H1 (cell line): ENCODE data around the gene HOXB3. TPM values are rescaled to one million over a fixed set of nuclear protein-coding genes. Genes with fewer than 3 reads are reported as not detected.

Source experiments
- CTCF ChIA-PET: fragments of 300-600 bp; sonication (Branson Sonifier 250); formaldehyde crosslinking; loops from one replicate; lab custom pipeline; 2021; ENCODE audit not compliant: partially characterized antibody; lab: Charles Lee
- POLR2A ChIA-PET: fragments of 300-600 bp; sonication (Branson Sonifier 250); formaldehyde crosslinking; loops from one replicate; lab custom pipeline; 2021; ENCODE audit warnings: inconsistent platforms; ENCODE audit not compliant: partially characterized antibody; lab: Charles Lee
- DNase-seq, 2 experiments: peaks; one replicate each; pipeline versions ENCODE4 v3.0.0 to v3.0.0-alpha.2; 2010 to 2022; ENCODE audit warnings: low spot score in 2 of 2, low read depth in 1 of 2, mixed read lengths in 1 of 2
- FAIRE-seq: peaks from 2 replicates; lab custom pipeline; 2011; peaks lifted over from hg19 to GRCh38; lab: Jason Lieb, UNC
- H2AFZ ChIP-seq: 2 replicates; pipeline ENCODE4 v1.8.1; 2012; ENCODE audit warnings: low read length, inconsistent platforms
- H2AK5ac ChIP-seq: 2 replicates; pipeline ENCODE4 v1.6.1; 2013; ENCODE audit warnings: low read depth, low read length
- H2BK120ac ChIP-seq: replicated peaks from 2 replicates; pipeline ENCODE3; 2013; ENCODE audit warnings: low read depth, low read length, inconsistent platforms
- H2BK12ac ChIP-seq: 2 replicates; pipeline ENCODE4 v1.6.1; 2013; ENCODE audit warnings: low read depth, low read length
- H2BK15ac ChIP-seq: 2 replicates; pipeline ENCODE4 v1.6.1; 2013; ENCODE audit warnings: low read length
- H2BK20ac ChIP-seq: 2 replicates; pipeline ENCODE4 v1.6.1; 2013; ENCODE audit warnings: low read length
- H2BK5ac ChIP-seq: 2 replicates; pipeline ENCODE4 v1.6.1; 2013; ENCODE audit warnings: low read depth, low read length
- H3K14ac ChIP-seq: 2 replicates; pipeline ENCODE4 v1.6.1; 2013; ENCODE audit warnings: inconsistent platforms; ENCODE audit not compliant: insufficient read length
- H3K18ac ChIP-seq: 2 replicates; pipeline ENCODE4 v1.6.1; 2013; ENCODE audit warnings: low read length; ENCODE audit errors: extremely low read depth
- H3K23ac ChIP-seq: 2 replicates; pipeline ENCODE4 v1.6.1; 2013; ENCODE audit warnings: inconsistent platforms; ENCODE audit not compliant: insufficient read length
- H3K23me2 ChIP-seq: 2 replicates; pipeline ENCODE4 v1.6.1; 2013; ENCODE audit warnings: low read depth, low read length
- H3K27ac ChIP-seq: 2 replicates; pipeline ENCODE4 v1.6.1; 2011; ENCODE audit warnings: low read depth, low read length, inconsistent platforms
- H3K27me3 ChIP-seq, 4 experiments: replicated peaks in 1 of 4; 1 replicate in 1 of 4; 2 replicates in 3 of 4; pipeline versions ENCODE4 v1.6.1 to v1.8.1; 2011 to 2013; ENCODE audit warnings: low read length in 3 of 4, mild to moderate bottlenecking in 3 of 4, inconsistent platforms in 2 of 4, mixed read lengths in 2 of 4, moderate library complexity in 1 of 4; ENCODE audit not compliant: control insufficient read depth in 3 of 4, insufficient read depth in 3 of 4; ENCODE audit errors: extremely low read depth in 1 of 4
- H3K36me3 ChIP-seq, 4 experiments: 2 replicates each; pipeline versions ENCODE4 v1.6.1 to v1.8.1; 2011 to 2013; ENCODE audit warnings: mild to moderate bottlenecking in 4 of 4, low read length in 3 of 4, moderate library complexity in 2 of 4, control low read depth in 1 of 4, inconsistent platforms in 1 of 4; ENCODE audit not compliant: insufficient read depth in 4 of 4, control insufficient read depth in 2 of 4
- H3K4ac ChIP-seq: replicated peaks from 2 replicates; pipeline ENCODE3; 2013; ENCODE audit warnings: low read length, low read depth, mixed read lengths, inconsistent platforms; ENCODE audit not compliant: insufficient read length
- H3K4me1 ChIP-seq, 4 experiments: replicated peaks in 1 of 4; 1 replicate in 1 of 4; 2 replicates in 3 of 4; pipeline versions ENCODE4 v1.6.1 to v1.8.1; 2011 to 2013; ENCODE audit warnings: low read length in 3 of 4, inconsistent platforms in 2 of 4, mixed read lengths in 1 of 4; ENCODE audit not compliant: insufficient read depth in 4 of 4, control insufficient read depth in 3 of 4
- H3K4me2 ChIP-seq, 2 experiments: 2 replicates each; pipeline versions ENCODE4 v1.6.1 to v1.8.1; 2011 to 2013; ENCODE audit warnings: low read depth in 2 of 2, low read length in 2 of 2, control low read depth in 1 of 2, inconsistent platforms in 1 of 2, mild to moderate bottlenecking in 1 of 2; ENCODE audit not compliant: insufficient read depth in 1 of 2
- H3K4me3 ChIP-seq, 4 experiments: fragments of 200-600, 300-600 bp in 1 of 4; sonication (generic), shearing (Covaris generic), sonication (Bioruptor Twin) in 1 of 4; 2 replicates each; pipeline versions ENCODE4 v1.5.1 to v1.8.1; 2011 to 2016; ENCODE audit warnings: low read length in 4 of 4, low read depth in 3 of 4, control low read depth in 2 of 4, inconsistent platforms in 2 of 4, mild to moderate bottlenecking in 2 of 4, mixed read lengths in 1 of 4, moderate library complexity in 1 of 4; ENCODE audit not compliant: insufficient read depth in 2 of 4; ENCODE audit errors: extremely low read depth in 1 of 4
- H3K56ac ChIP-seq: replicated peaks from 2 replicates; pipeline ENCODE3; 2013; ENCODE audit warnings: low read depth, mild to moderate bottlenecking, mixed read lengths, low read length, inconsistent platforms; ENCODE audit not compliant: insufficient read length
- H3K79me1 ChIP-seq: 2 replicates; pipeline ENCODE4 v1.6.1; 2013; ENCODE audit warnings: low read depth, low read length, control low read depth
- H3K79me2 ChIP-seq, 2 experiments: 2 replicates each; pipeline versions ENCODE4 v1.6.1 to v1.8.1; 2012 to 2013; ENCODE audit warnings: low read length in 2 of 2, mild to moderate bottlenecking in 2 of 2, inconsistent platforms in 1 of 2; ENCODE audit not compliant: insufficient read depth in 2 of 2, control insufficient read depth in 1 of 2
- H3K9ac ChIP-seq, 4 experiments: replicated peaks in 1 of 4; 1 replicate in 1 of 4; 2 replicates in 3 of 4; pipeline versions ENCODE4 v1.6.1 to v1.8.1; 2011 to 2013; ENCODE audit warnings: low read depth in 3 of 4, low read length in 3 of 4, control low read depth in 2 of 4, mild to moderate bottlenecking in 2 of 4, moderate library complexity in 2 of 4, inconsistent platforms in 1 of 4; ENCODE audit errors: extremely low read depth in 1 of 4
- H3K9me3 ChIP-seq, 2 experiments: 2 replicates each; pipeline versions ENCODE4 v1.6.1 to v1.8.1; 2012 to 2013; ENCODE audit warnings: mild to moderate bottlenecking in 2 of 2, moderate library complexity in 2 of 2, control low read depth in 1 of 2, inconsistent platforms in 1 of 2, low read depth in 1 of 2, low read length in 1 of 2, mixed read lengths in 1 of 2; ENCODE audit not compliant: insufficient read depth in 2 of 2
- H4K20me1 ChIP-seq, 2 experiments: replicated peaks in 1 of 2; 2 replicates each; pipeline versions ENCODE3 to v1.8.1; 2011 to 2013; ENCODE audit warnings: inconsistent platforms in 2 of 2, low read length in 2 of 2, mild to moderate bottlenecking in 1 of 2; ENCODE audit not compliant: insufficient read depth in 2 of 2, control insufficient read depth in 1 of 2
- H4K5ac ChIP-seq: 2 replicates; pipeline ENCODE4 v1.6.1; 2013; ENCODE audit warnings: low read length, low read depth, mixed read lengths, inconsistent platforms; ENCODE audit not compliant: insufficient read length
- H4K8ac ChIP-seq: 2 replicates; pipeline ENCODE4 v1.8.0; 2013; ENCODE audit warnings: mild to moderate bottlenecking, moderate library complexity, low read length, inconsistent platforms; ENCODE audit not compliant: insufficient read depth; ENCODE audit errors: extremely low read depth
- H4K91ac ChIP-seq: replicated peaks from 2 replicates; pipeline ENCODE3; 2013; ENCODE audit warnings: low read length, mixed read lengths, inconsistent platforms; ENCODE audit not compliant: insufficient read length
- CBX8 ChIP-seq: fragments of 300-800, 300-1000 bp; sonication (generic); IDR thresholded peaks from 2 replicates; pipeline ENCODE4 v1.7.1; 2016; ENCODE audit warnings: low read depth, low read length, borderline replicate concordance
- CHD1 ChIP-seq: IDR thresholded peaks from 2 replicates; pipeline ENCODE4 v1.6.1; 2012; ENCODE audit warnings: low read depth, low read length, improper control_type of control experiment
- EZH2 ChIP-seq: fragments of 200-600 bp; sonication (generic); IDR thresholded peaks from 2 replicates; pipeline ENCODE4 v1.7.1; 2012; ENCODE audit warnings: low read depth, mild to moderate bottlenecking, moderate library complexity, low read length, inconsistent platforms; ENCODE audit not compliant: severe bottlenecking
- GTF2F1 ChIP-seq: IDR thresholded peaks from 2 replicates; pipeline ENCODE4 v1.6.1; 2012; ENCODE audit warnings: low read depth, low read length, improper control_type of control experiment, borderline replicate concordance
- RNF2 ChIP-seq: fragments of 200-900, 300-1000 bp; sonication (generic); IDR thresholded peaks from 2 replicates; pipeline ENCODE4 v1.7.1; 2016; ENCODE audit warnings: borderline replicate concordance, low read depth, mild to moderate bottlenecking, antibody characterized with exemption, low read length; ENCODE audit not compliant: poor library complexity, severe bottlenecking; ENCODE audit errors: missing control alignments
- SUZ12 ChIP-seq: fragments of 200-600 bp; sonication (generic); IDR thresholded peaks from 2 replicates; pipeline ENCODE4 v1.6.1; 2012; ENCODE audit warnings: mild to moderate bottlenecking, inconsistent platforms, low read length, moderate library complexity, mixed read lengths
- WGBS, 2 experiments: shearing (Covaris generic) in 1 of 2; methylation state at CpG; one replicate each; pipeline versions ENCODE4 v1.1.6 to v1.1.7; 2013 to 2015; ENCODE audit warnings: low lambda C conversion rate in 2 of 2, mixed read lengths in 2 of 2, inconsistent platforms in 1 of 2, low coverage in 1 of 2, missing lambda C conversion rate in 1 of 2; ENCODE audit not compliant: insufficient replicate concordance in 2 of 2, insufficient coverage in 1 of 2, insufficient read length in 1 of 2; ENCODE audit errors: extremely low coverage in 1 of 2, missing lambda C conversion rate in 1 of 2; 5-methylcytosine and 5-hydroxymethylcytosine counted together
- polyA plus RNA-seq, 7 experiments: library from polyadenylated mRNA; depleted of rRNA in 3 of 7; stranded (reverse) in 5 of 7; unstranded in 2 of 7; fragments of >200 nt in 5 of 7; fragments of 200-250 nt in 2 of 7; gene quantifications; 1 replicate in 5 of 7; 2 replicates in 1 of 7; 4 replicates in 1 of 7; pipeline versions ENCODE4 v1.2.1 to v1.2.3, GENCODE V29; 2011 to 2013; ENCODE audit warnings: missing spikeins in 2 of 7, mixed read lengths in 2 of 7
- total RNA-seq: library from RNA; stranded (reverse); fragmentation: NEBNext Ultra II Directional; extraction: Animal tissue kit (Norgen Biotek cat#: 25700); gene quantifications from 2 replicates; pipeline ENCODE4 v1.2.1, GENCODE V29; 2021

HOXB3 gene
- total and polyA plus RNA-seq, 2 of the 8 experiments (the other 6 are each of a cell fraction or from before 2014, with no cell fraction given): not detected

DNA sequence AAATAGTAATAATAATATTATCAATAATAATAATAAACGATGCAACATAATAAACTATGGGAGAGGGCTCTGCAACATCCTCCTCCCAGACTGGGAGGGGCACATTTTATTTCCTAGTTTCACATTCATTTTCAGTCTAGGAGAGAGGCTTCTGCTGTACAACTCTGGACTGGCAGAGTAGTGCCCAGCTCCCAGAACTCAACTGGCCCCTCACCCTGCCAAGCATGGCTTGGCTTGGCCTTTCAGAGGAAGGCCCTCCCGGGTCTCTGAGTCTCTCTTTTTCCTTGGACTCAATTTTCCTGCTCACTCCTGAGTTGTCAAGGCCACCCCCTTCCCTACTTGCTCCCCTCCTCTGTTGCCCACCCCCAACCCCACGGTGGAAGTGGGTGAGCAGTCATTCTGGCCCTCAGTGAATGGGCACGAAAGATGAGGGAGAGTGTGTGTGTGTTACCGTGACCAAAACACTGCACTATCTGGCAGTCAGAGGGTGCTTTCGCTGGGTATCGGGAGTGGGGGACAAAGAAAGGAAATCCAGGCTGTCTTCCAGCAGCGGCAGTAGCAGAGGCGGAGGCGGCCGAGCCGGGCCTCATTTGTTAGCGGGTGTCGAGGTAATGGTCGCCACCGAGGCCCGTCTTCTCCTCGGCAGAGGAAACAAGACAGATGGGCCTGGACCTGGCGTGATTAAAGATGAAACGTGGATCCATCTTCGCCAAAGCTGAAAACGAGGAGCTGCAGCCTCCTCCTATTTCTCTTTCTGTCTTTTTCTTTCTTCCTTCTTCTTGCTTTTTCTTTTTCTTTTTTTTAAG, 14.2 kb downstream of the HOXB3 start:
- WGBS, 2 experiments: 11% methylated on average over 20 of the region's 22 CpGs; no CpG with 5 or more reads in 1 of the 2 experiments
- Histone ChIP-seq H4K91ac (no peak overlapping the region), H3K23me2 (no peaks in the 10 kb centered on the region), H4K5ac (no peak overlapping the region), H4K8ac (no peak overlapping the region), H3K79me1 (no peaks in the 10 kb centered on the region), H3K4me3 (no peak overlapping the region), H3K36me3 (no peaks in the 10 kb centered on the region; a peak in 1 of 8 replicates), H2AFZ (no peak overlapping the region), H2AK5ac (peak overlapping the region; percentile 32; the same call in 1 of the 2 replicates), H2BK15ac (no peak overlapping the region), H2BK120ac (no peak overlapping the region), H3K9ac (no peak overlapping the region), H3K4ac (no peak overlapping the region), H2BK20ac (no peak overlapping the region), H3K4me1 (peaks cover 0 to 9% (median 3%) of the 10 kb centered on the region in 4 experiments; a peak in 4 of 7 replicates), H3K79me2 (no peaks in the 10 kb centered on the region), H3K4me2 (no peak overlapping the region; a peak in 1 of 4 replicates), H3K14ac (no peak overlapping the region), H3K27me3 (peaks cover 99 to 100% (median 100%) of the 10 kb centered on the region in 4 experiments), H4K20me1 (peaks cover 22 to 46% of the 10 kb centered on the region in 2 experiments), H2BK12ac (peak overlapping the region; percentile 69), H3K18ac (no peak overlapping the region; the same call in 1 of the 2 replicates), H3K23ac (no peak overlapping the region), H3K56ac (no peak overlapping the region), H3K27ac (no peak overlapping the region), H2BK5ac (no peak overlapping the region), H3K9me3 (no peaks in the 10 kb centered on the region)
- FAIRE-seq (no peak), DNase-seq (no peak)
- ChIA-PET CTCF (interaction anchor here (1.0 to 1.4 kb wide), 2 partner anchors 12 to 28 kb away, joined by 3 to 4 read pairs; no protein-coding TSS in a partner anchor), POLR2A (no interaction called here)
- TF ChIP-seq GTF2F1 (no peak), RNF2 (peak; percentile 98), SUZ12 (peak; percentile 86), CBX8 (peak; percentile 79; the same call in 1 of the 2 replicates), CHD1 (no peak), EZH2 (peak; percentile 85)
